ENCODE results near the gene GRAMD1C. TPM values are rescaled to one million over a fixed set of nuclear protein-coding genes. Genes with fewer than 3 reads are reported as not detected.
A peak's percentile ranks its signal among the peaks of the same experiment; 100 is the strongest.

Gene GRAMD1C
- polyA plus RNA-seq (2011; rRNA removed) = 0.59 and 0.87 TPM in 2 replicates
- 0.08 and 0.25 TPM in 2 replicates for polyA plus RNA-seq (2012; cell fraction: cytosol; rRNA removed)
- polyA plus RNA-seq (2012; cell fraction: nucleus; rRNA removed) = 0.18 and 0.44 TPM in 2 replicates
- polyA plus RNA-seq (2017; fragmentation: RNase III; extraction: RNeasy Plus Mini Kit Qiagen cat#74134 plus additional on column Dnase treatment) = 0.32 to 0.84 TPM (median 0.70 TPM) in 3 replicates
- polyA minus RNA-seq (2011; rRNA and poly(A)+ RNA removed) = 0.12 TPM in 1 of 2 replicates, not detected in the other

DNA sequence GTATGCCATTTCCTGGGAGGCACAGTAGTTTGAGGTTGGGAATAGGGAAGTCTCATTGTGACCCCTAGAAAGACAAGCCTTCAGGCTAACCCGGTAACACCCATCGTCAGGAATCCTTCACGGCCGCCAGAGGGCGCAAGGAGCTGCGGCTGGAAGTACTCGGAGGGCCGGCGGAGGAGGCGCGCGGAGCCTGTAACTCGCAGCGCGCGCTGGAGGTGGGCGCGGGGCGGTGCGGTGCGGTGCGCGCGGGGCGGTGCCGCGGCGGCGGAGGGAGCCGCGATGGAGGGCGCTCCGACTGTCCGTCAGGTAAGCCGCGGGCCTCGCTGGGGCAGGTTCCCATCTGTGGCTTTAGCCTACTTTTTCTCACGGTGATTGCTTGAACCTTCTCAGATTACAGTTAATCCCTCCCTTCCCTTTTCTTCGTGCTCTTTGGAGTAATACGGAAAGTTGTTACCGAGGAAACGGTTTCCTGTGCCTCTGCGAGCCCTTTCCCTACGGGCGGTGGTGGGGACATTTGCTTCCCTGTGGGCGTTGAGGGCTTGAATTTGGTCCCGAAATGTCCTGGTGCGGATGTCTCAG, at the start of gene GRAMD1C:
TSS of gene GRAMD1C (plus strand) at position 158 of the 579 bp plus-strand sequence. CDS start at position 280, 122 bp downstream.
- peak within 1 kb of the TSS; percentile 51 for H3K4me3 ChIP-seq
- H3K4me2 ChIP-seq = peak within 1 kb of the TSS; percentile 79
- TF ChIP-seq, protein P1, sequence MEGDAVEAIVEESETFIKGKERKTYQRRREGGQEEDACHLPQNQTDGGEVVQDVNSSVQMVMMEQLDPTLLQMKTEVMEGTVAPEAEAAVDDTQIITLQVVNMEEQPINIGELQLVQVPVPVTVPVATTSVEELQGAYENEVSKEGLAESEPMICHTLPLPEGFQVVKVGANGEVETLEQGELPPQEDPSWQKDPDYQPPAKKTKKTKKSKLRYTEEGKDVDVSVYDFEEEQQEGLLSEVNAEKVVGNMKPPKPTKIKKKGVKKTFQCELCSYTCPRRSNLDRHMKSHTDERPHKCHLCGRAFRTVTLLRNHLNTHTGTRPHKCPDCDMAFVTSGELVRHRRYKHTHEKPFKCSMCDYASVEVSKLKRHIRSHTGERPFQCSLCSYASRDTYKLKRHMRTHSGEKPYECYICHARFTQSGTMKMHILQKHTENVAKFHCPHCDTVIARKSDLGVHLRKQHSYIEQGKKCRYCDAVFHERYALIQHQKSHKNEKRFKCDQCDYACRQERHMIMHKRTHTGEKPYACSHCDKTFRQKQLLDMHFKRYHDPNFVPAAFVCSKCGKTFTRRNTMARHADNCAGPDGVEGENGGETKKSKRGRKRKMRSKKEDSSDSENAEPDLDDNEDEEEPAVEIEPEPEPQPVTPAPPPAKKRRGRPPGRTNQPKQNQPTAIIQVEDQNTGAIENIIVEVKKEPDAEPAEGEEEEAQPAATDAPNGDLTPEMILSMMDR (IDR thresholded peaks at IDR 0.05) = peak; percentile 87
- TF ChIP-seq ZSCAN20 (CRISPR knock-in tag; IDR thresholded peaks at IDR 0.05) (no peak), ZNF302 (CRISPR knock-in tag; IDR thresholded peaks at IDR 0.05) (no peak), EP300 (IDR thresholded peaks at IDR 0.05) (no peak), MAZ (IDR thresholded peaks at IDR 0.05; ENCODE audit: borderline replicate concordance, low read depth, low read length) (no peak), RAD21 (conservative IDR thresholded peaks at IDR 0.05 in 1 of 2, IDR thresholded peaks at IDR 0.05 in 1 of 2) (peak; percentile 68 to 76), EHF (CRISPR knock-in tag; IDR thresholded peaks at IDR 0.05) (no peak), NPAS2 (CRISPR knock-in tag; IDR thresholded peaks at IDR 0.05; ENCODE audit: borderline replicate concordance) (no peak), KDM5A (IDR thresholded peaks at IDR 0.05) (no peak), POLR2A (IDR thresholded peaks at IDR 0.05; ENCODE audit: low read length) (0 out of 2 replicates have a peak, but pooled peaks have one; percentile 23), FOSB (CRISPR knock-in tag; IDR thresholded peaks at IDR 0.05) (no peak), MYC (IDR thresholded peaks at IDR 0.05; ENCODE audit: borderline replicate concordance, low read length) (no peak), SMC3 (IDR thresholded peaks at IDR 0.05) (peak; percentile 88), FOXS1 (CRISPR knock-in tag; IDR thresholded peaks at IDR 0.05) (no peak), NFE2L2 (conservative IDR thresholded peaks at IDR 0.05; ENCODE audit: low read length) (no peak), HEYL (CRISPR knock-in tag; IDR thresholded peaks at IDR 0.05) (no peak), ESRRA (IDR thresholded peaks at IDR 0.05; ENCODE audit: borderline replicate concordance, low read length) (no peak), SREBF2 (IDR thresholded peaks at IDR 0.05) (no peak), CEBPB (IDR thresholded peaks at IDR 0.05) (no peak), CBX2 (IDR thresholded peaks at IDR 0.05; ENCODE audit: borderline replicate concordance, low read depth) (no peak), CBX8 (IDR thresholded peaks at IDR 0.05) (no peak)
- TF ChIP-seq, protein P2, sequence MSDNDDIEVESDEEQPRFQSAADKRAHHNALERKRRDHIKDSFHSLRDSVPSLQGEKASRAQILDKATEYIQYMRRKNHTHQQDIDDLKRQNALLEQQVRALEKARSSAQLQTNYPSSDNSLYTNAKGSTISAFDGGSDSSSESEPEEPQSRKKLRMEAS (IDR thresholded peaks at IDR 0.05) = peak; percentile 68
- TF ChIP-seq, protein P3, sequence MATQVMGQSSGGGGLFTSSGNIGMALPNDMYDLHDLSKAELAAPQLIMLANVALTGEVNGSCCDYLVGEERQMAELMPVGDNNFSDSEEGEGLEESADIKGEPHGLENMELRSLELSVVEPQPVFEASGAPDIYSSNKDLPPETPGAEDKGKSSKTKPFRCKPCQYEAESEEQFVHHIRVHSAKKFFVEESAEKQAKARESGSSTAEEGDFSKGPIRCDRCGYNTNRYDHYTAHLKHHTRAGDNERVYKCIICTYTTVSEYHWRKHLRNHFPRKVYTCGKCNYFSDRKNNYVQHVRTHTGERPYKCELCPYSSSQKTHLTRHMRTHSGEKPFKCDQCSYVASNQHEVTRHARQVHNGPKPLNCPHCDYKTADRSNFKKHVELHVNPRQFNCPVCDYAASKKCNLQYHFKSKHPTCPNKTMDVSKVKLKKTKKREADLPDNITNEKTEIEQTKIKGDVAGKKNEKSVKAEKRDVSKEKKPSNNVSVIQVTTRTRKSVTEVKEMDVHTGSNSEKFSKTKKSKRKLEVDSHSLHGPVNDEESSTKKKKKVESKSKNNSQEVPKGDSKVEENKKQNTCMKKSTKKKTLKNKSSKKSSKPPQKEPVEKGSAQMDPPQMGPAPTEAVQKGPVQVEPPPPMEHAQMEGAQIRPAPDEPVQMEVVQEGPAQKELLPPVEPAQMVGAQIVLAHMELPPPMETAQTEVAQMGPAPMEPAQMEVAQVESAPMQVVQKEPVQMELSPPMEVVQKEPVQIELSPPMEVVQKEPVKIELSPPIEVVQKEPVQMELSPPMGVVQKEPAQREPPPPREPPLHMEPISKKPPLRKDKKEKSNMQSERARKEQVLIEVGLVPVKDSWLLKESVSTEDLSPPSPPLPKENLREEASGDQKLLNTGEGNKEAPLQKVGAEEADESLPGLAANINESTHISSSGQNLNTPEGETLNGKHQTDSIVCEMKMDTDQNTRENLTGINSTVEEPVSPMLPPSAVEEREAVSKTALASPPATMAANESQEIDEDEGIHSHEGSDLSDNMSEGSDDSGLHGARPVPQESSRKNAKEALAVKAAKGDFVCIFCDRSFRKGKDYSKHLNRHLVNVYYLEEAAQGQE (IDR thresholded peaks at IDR 0.05) = no peak
- H3K27ac ChIP-seq = peak within 1 kb of the TSS; percentile 44 to 78; a peak in 4 of 6 replicates
- CTCF ChIA-PET = interaction anchor here (0.6 to 3.9 kb wide), 22 partner anchors 8 to 1144 kb away, joined by 3 to 32 read pairs (median 4); no protein-coding TSS in a partner anchor
- WGBS (ENCODE audit: missing lambda C conversion rate) = 6% methylated on average over 35 of the region's 48 CpGs
- FAIRE-seq (no peak), ATAC-seq (peak; percentile 99 to 100), DNase-seq (ENCODE audit: low read depth in 1 of 2, low spot score in 1 of 2) (peak; percentile 75 to 89)
- H3K4me1 ChIP-seq = no peaks in the 10 kb centered on the region
- POLR2A ChIA-PET = no interaction called here
- no peaks in the 10 kb centered on the region for H3K9me3 ChIP-seq
